ENCODE data around the gene MYO15A. TPM values are rescaled to one million over a fixed set of nuclear protein-coding genes. Genes with fewer than 3 reads are reported as not detected.

Gene MYO15A
- total RNA-seq, 1 donor from 2014 or later = 0.33 TPM

DNA sequence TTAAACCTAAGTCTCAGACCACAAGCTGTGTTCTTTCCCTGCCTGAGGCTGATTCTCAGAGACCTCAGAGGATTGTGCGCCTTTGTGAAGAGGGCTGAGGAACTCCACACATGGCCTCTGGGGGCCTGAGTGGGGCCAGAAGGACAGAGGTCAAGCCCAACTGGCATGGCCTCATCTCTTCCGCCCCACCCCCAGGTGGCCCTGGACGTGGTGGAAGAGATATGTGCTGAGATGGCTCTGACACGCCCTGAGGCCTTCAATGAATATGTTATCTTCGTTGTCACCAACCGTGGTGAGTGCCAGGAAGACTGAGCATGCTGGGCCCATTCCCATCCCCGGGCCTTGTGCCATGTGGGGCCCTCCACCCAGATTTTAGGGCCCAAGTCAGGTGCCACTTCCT, 55.0 kb downstream of the MYO15A start:
- no peak for DNase-seq (ENCODE audit: low read depth)
- H3K27me3 ChIP-seq (ENCODE audit: control insufficient read depth, insufficient read depth, low read length) = no peaks in the 10 kb centered on the region
- TF ChIP-seq, protein P1, sequence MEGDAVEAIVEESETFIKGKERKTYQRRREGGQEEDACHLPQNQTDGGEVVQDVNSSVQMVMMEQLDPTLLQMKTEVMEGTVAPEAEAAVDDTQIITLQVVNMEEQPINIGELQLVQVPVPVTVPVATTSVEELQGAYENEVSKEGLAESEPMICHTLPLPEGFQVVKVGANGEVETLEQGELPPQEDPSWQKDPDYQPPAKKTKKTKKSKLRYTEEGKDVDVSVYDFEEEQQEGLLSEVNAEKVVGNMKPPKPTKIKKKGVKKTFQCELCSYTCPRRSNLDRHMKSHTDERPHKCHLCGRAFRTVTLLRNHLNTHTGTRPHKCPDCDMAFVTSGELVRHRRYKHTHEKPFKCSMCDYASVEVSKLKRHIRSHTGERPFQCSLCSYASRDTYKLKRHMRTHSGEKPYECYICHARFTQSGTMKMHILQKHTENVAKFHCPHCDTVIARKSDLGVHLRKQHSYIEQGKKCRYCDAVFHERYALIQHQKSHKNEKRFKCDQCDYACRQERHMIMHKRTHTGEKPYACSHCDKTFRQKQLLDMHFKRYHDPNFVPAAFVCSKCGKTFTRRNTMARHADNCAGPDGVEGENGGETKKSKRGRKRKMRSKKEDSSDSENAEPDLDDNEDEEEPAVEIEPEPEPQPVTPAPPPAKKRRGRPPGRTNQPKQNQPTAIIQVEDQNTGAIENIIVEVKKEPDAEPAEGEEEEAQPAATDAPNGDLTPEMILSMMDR (IDR thresholded peaks at IDR 0.05; ENCODE audit: insufficient read depth, low read length, poor library complexity, severe bottlenecking) = no peak
- H3K36me3 ChIP-seq (ENCODE audit: control insufficient read depth, insufficient read depth, low read length) = no peaks in the 10 kb centered on the region
- H3K4me3 ChIP-seq (ENCODE audit: low read depth, low read length) = no peak overlapping the region

DNA sequence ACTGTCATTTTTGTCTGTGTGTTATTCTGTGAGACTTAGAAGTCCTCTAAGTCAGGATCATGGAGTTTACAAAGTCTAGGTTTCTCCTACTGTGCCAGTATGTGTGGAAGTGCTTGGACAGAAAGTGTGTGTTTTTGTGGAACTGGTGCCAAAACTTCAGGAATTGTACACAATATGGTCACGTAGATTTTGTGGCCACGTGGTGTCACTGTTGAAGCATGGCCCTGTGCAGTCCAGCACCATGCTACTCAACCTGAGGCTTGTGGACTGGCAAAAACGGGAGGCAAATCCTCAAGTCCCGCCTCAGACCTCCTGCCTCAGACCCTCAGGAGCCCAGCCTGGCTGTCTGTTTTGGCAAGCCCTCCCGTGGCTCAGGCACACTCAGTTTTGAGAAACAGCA, 58.3 kb downstream of the MYO15A start:
- no peak for DNase-seq (ENCODE audit: low read depth)
- TF ChIP-seq, protein P1 (IDR thresholded peaks at IDR 0.05; ENCODE audit: insufficient read depth, low read length, poor library complexity, severe bottlenecking) = no peak
- no peaks in the 10 kb centered on the region for H3K36me3 ChIP-seq (ENCODE audit: control insufficient read depth, insufficient read depth, low read length)
- H3K4me3 ChIP-seq (ENCODE audit: low read depth, low read length) = no peak overlapping the region
- H3K27me3 ChIP-seq (ENCODE audit: control insufficient read depth, insufficient read depth, low read length) = no peaks in the 10 kb centered on the region

DNA sequence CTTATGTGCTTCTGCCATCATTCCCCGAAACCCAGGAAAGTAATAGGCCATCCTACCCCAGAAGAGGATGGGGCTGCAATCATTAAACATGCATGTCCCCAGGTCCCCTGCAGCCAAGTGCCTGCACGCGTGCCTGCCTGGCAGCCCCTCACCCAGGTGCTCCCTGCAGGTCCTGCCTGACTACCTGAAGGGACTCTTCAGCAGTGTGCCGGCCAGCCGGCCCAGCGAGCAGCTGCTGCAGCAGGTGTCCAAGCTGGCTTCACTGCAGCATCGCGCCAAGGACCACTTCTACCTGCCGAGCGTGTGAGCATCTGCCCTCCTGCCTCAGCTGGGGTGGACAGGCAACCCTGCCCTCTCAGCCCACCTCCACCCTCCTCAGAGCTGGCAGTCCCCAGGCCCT, 58.9 kb downstream of the MYO15A start:
- H3K36me3 ChIP-seq (ENCODE audit: control insufficient read depth, insufficient read depth, low read length) = no peaks in the 10 kb centered on the region
- no peak overlapping the region for H3K4me3 ChIP-seq (ENCODE audit: low read depth, low read length)
- no peaks in the 10 kb centered on the region for H3K27me3 ChIP-seq (ENCODE audit: control insufficient read depth, insufficient read depth, low read length)
- no peak for DNase-seq (ENCODE audit: low read depth)
- TF ChIP-seq, protein P1 (IDR thresholded peaks at IDR 0.05; ENCODE audit: insufficient read depth, low read length, poor library complexity, severe bottlenecking) = no peak

DNA sequence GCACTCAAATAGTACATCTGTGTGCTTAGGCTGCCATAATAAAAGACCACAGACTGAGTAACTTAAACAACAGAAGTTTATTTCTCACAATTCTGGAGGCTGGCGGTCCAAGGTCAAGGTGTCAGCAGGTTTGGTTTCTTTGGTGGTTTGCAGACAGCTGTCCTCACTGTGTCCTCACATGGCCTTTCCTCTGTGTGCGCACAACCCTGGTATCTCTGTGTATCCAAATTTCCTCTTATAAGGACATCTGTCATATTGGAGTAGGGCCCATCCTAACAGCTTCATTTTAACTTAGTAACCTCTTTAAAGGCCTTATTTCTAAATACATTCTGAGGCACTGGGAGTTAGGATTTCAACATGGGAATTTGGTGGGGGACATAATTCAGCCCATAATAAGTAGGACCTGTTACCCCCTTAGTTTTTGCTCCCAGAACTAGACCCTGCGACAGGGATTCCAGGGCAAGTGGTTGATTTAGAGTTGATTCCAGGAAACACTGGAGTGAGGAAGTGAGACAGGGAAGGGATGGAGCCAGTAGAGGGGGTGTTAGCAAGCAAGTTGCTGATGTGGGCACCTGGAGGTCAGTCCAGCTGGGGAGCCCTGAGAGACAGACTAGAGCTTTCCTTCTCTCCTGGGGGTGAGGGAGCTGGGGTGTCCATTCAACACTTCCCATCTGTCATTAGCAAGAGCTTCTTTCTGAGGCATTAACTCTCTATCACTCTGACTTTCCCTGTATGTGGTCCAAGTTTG, 64.1 kb downstream of the MYO15A start:
- no peaks in the 10 kb centered on the region for H3K36me3 ChIP-seq (ENCODE audit: control insufficient read depth, insufficient read depth, low read length)
- TF ChIP-seq, protein P1 (IDR thresholded peaks at IDR 0.05; ENCODE audit: insufficient read depth, low read length, poor library complexity, severe bottlenecking) = no peak
- no peak overlapping the region for H3K4me3 ChIP-seq (ENCODE audit: low read depth, low read length)
- no peaks in the 10 kb centered on the region for H3K27me3 ChIP-seq (ENCODE audit: control insufficient read depth, insufficient read depth, low read length)
- DNase-seq (ENCODE audit: low read depth) = no peak

DNA sequence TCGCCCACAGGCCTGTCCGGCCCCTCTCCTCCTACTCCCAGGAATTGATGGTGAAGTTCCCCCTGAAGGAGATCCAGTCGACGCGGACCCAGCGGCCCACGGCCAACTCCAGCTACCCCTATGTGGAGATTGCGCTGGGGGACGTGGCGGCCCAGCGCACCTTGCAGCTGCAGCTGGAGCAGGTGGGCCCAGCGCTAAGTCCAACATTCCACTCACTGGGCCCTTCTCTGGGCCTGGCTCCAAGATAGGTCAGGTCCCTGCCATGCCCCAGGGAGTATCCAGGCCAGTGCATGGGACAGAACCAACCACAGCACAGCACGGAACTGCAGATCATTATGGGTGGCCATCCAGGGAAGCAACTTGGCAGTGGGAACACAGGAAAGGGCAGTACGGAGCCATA, 65.2 kb downstream of the MYO15A start:
- TF ChIP-seq, protein P1 (IDR thresholded peaks at IDR 0.05; ENCODE audit: insufficient read depth, low read length, poor library complexity, severe bottlenecking) = no peak
- no peak for DNase-seq (ENCODE audit: low read depth)
- Histone ChIP-seq H3K4me3 (ENCODE audit: low read depth, low read length) (no peak overlapping the region), H3K27me3 (ENCODE audit: control insufficient read depth, insufficient read depth, low read length) (no peaks in the 10 kb centered on the region), H3K36me3 (ENCODE audit: control insufficient read depth, insufficient read depth, low read length) (no peaks in the 10 kb centered on the region)

DNA sequence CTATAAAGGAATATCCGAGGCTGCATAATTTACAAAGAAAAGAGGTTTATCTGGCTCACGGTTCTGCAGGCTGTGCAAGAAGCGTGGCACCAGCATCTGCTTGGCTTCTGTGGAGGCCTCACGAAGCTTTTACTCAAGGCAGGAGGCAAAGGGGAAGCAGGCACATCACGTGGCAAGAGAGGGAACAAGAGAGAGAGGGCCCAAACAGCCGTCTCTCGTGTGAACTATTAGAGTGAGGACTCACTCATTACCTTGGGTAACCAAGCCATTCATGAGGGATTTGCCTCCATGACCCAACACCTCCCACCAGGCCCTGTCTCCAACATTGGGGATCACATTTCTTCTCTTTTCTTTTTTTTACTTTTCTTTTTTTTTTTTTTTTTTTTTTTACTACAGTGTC, 67.6 kb downstream of the MYO15A start:
- Histone ChIP-seq H3K4me3 (ENCODE audit: low read depth, low read length) (no peak overlapping the region), H3K36me3 (ENCODE audit: control insufficient read depth, insufficient read depth, low read length) (no peaks in the 10 kb centered on the region), H3K27me3 (ENCODE audit: control insufficient read depth, insufficient read depth, low read length) (no peaks in the 10 kb centered on the region)
- TF ChIP-seq, protein P1 (IDR thresholded peaks at IDR 0.05; ENCODE audit: insufficient read depth, low read length, poor library complexity, severe bottlenecking) = no peak
- no peak for DNase-seq (ENCODE audit: low read depth)
